HCT116 (cell line): ENCODE data around the gene PLEKHA4. TPM values are rescaled to one million over a fixed set of nuclear protein-coding genes. Genes with fewer than 3 reads are reported as not detected.
A peak's percentile ranks its signal among the peaks of the same experiment; 100 is the strongest.

Source experiments
- ATAC-seq: fragments of 200-7000 bp; cut with Tn5 transposase; 2 replicates; pipeline ENCODE4 v1.9.1; 2020; ENCODE audit warnings: mild to moderate bottlenecking, moderate library complexity
- BruUV-seq: library from RNA; stranded (reverse); fragments of 400-500 nt; replicated peaks from 2 replicates; lab custom pipeline; 2021; lab: Mats Ljungman, UMichigan
- CTCF ChIA-PET: fragments of 300-600 bp; sonication (Branson Sonifier 250); formaldehyde crosslinking; loops from one replicate; lab custom pipeline; 2021; ENCODE audit warnings: antibody characterized with exemption; lab: Charles Lee
- POLR2A ChIA-PET: fragments of 300-600, 350-600 bp; sonication (Branson Sonifier 250); formaldehyde crosslinking; loops from one replicate; lab custom pipeline; 2021; ENCODE audit warnings: antibody characterized with exemption; lab: Charles Lee
- RAD21 ChIA-PET, 2 experiments: fragments of 300-600 bp; sonication (Branson Sonifier 250); formaldehyde crosslinking; loops; one replicate each; lab custom pipeline; 2023; ENCODE audit warnings: low total read pairs in 2 of 2; ENCODE audit not compliant: uncharacterized antibody in 2 of 2, unreplicated experiment in 2 of 2, low non-redundant PET in 1 of 2; lab: Charles Lee
- DNase-seq: peaks from one replicate; pipeline ENCODE4 v3.0.0-alpha.2; 2010; ENCODE audit warnings: low read depth, low spot score
- H2AFZ ChIP-seq: fragments of 200-600 bp; shearing (Covaris generic), sonication (generic); 2 replicates; pipeline ENCODE4 v1.6.1; 2017; ENCODE audit warnings: low read depth, mixed run types, mixed read lengths, antibody characterized with exemption, low read length; ENCODE audit not compliant: poor library complexity, severe bottlenecking
- H3K27ac ChIP-seq: 2 replicates; pipeline ENCODE4 v1.5.1; 2012; ENCODE audit warnings: low read depth, low read length
- H3K27me3 ChIP-seq: fragments of 200-600 bp; sonication (generic); 2 replicates; pipeline ENCODE4 v1.6.1; 2016; ENCODE audit warnings: mixed run types, low read length, mixed read lengths; ENCODE audit not compliant: insufficient read depth
- H3K36me3 ChIP-seq, 2 experiments: fragments of 200-500 bp in 1 of 2; fragments of 200-600 bp in 1 of 2; sonication (Bioruptor generic) in 1 of 2; sonication (generic) in 1 of 2; 2 replicates each; pipeline versions ENCODE4 v1.5.1 to v1.6.1; 2014 to 2016; ENCODE audit warnings: low read length in 2 of 2, inconsistent platforms in 1 of 2, mixed read lengths in 1 of 2, mixed run types in 1 of 2; ENCODE audit not compliant: insufficient read depth in 2 of 2, control insufficient read depth in 1 of 2
- H3K4me1 ChIP-seq, 2 experiments: fragments of 200-600 bp in 1 of 2; sonication (generic) in 1 of 2; 2 replicates each; pipeline versions ENCODE4 v1.5.1 to v1.6.1; 2012 to 2017; ENCODE audit warnings: low read length in 2 of 2, inconsistent platforms in 1 of 2, mild to moderate bottlenecking in 1 of 2, mixed read lengths in 1 of 2, mixed run types in 1 of 2, moderate library complexity in 1 of 2; ENCODE audit not compliant: insufficient read depth in 2 of 2, control insufficient read depth in 1 of 2
- H3K4me2 ChIP-seq: fragments of 200-600 bp; sonication (generic); 2 replicates; pipeline ENCODE4 v1.6.1; 2017; ENCODE audit warnings: mixed run types, low read length, mixed read lengths
- H3K4me3 ChIP-seq, 2 experiments: fragments of 200-600 bp in 1 of 2; sonication (generic) in 1 of 2; replicated peaks in 1 of 2; 2 replicates each; pipeline ENCODE4 v1.5.1; 2011 to 2016; ENCODE audit warnings: low read length in 2 of 2, control low read depth in 1 of 2, low read depth in 1 of 2, mild to moderate bottlenecking in 1 of 2, mixed read lengths in 1 of 2, mixed run types in 1 of 2
- H3K79me2 ChIP-seq: fragments of 200-600 bp; sonication (generic); 2 replicates; pipeline ENCODE4 v1.6.1; 2017; ENCODE audit warnings: mild to moderate bottlenecking, mixed run types, low read length, moderate library complexity, mixed read lengths; ENCODE audit not compliant: insufficient read depth
- H3K9ac ChIP-seq: fragments of 200-600 bp; sonication (generic); 2 replicates; pipeline ENCODE4 v1.6.1; 2016; ENCODE audit warnings: low read length, mixed read lengths
- H3K9me2 ChIP-seq: fragments of 200-600 bp; sonication (generic), shearing (Covaris generic); 2 replicates; pipeline ENCODE4 v1.6.1; 2017; ENCODE audit warnings: mixed run types, mild to moderate bottlenecking, moderate library complexity; ENCODE audit not compliant: insufficient read depth
- H3K9me3 ChIP-seq, 2 experiments: fragments of 200-500 bp in 1 of 2; fragments of 200-600 bp in 1 of 2; sonication (Bioruptor generic) in 1 of 2; sonication (generic) in 1 of 2; 2 replicates each; pipeline ENCODE4 v1.6.1; 2014 to 2017; ENCODE audit warnings: low read length in 2 of 2, mixed read lengths in 2 of 2, inconsistent platforms in 1 of 2, low read depth in 1 of 2, mild to moderate bottlenecking in 1 of 2, mixed run types in 1 of 2, moderate library complexity in 1 of 2; ENCODE audit not compliant: control insufficient read depth in 1 of 2, insufficient read depth in 1 of 2
- H4K20me1 ChIP-seq: fragments of 200-600 bp; sonication (generic), shearing (Covaris generic); 2 replicates; pipeline ENCODE4 v1.6.1; 2017; ENCODE audit warnings: mixed run types, mild to moderate bottlenecking, moderate library complexity; ENCODE audit not compliant: insufficient read depth
- CBX3 ChIP-seq: IDR thresholded peaks from 2 replicates; pipeline ENCODE4 v1.6.1; 2012; ENCODE audit warnings: low read depth
- CEBPB ChIP-seq: IDR thresholded peaks from 2 replicates; pipeline ENCODE4 v1.6.1; 2012; ENCODE audit warnings: low read depth
- ELF1 ChIP-seq: IDR thresholded peaks from 2 replicates; pipeline ENCODE4 v1.6.1; 2012; ENCODE audit warnings: low read depth, borderline replicate concordance
- EZH2 ChIP-seq: fragments of 200-600 bp; sonication (generic); IDR thresholded peaks from 2 replicates; pipeline ENCODE4 v1.6.1; 2017; ENCODE audit warnings: antibody characterized with exemption, mixed run types
- FOSL1 ChIP-seq: IDR thresholded peaks from 2 replicates; pipeline ENCODE4 v1.6.1; 2012; ENCODE audit warnings: low read depth
- POLR2AphosphoS5 ChIP-seq: IDR thresholded peaks from 2 replicates; pipeline ENCODE4 v1.6.1; 2011; ENCODE audit warnings: mild to moderate bottlenecking, low read depth, low read length, moderate library complexity
- SIN3A ChIP-seq: IDR thresholded peaks from 2 replicates; pipeline ENCODE4 v1.6.1; 2012; ENCODE audit warnings: low read depth
- SP1 ChIP-seq: IDR thresholded peaks from 2 replicates; pipeline ENCODE4 v1.6.1; 2012; ENCODE audit warnings: low read depth
- ZNF274 ChIP-seq: fragments of 200-500 bp; sonication (Bioruptor generic); IDR thresholded peaks from 2 replicates; pipeline ENCODE4 v1.6.1; 2014; ENCODE audit warnings: mild to moderate bottlenecking, low read depth, low read length, inconsistent platforms
- intact Hi-C: fragments of 100-400 bp; cut with micrococcal nuclease; formaldehyde crosslinking; loops from 2 replicates; pipeline ENCODE4 v1.10.0; 2022
- total RNA-seq: library from RNA; stranded (reverse); gene quantifications from one replicate; pipeline ENCODE4 v1.2.1, GENCODE V29; 2021; ENCODE audit not compliant: unreplicated experiment
- TF ChIP-seq, protein P1 (sequence below): IDR thresholded peaks from 2 replicates; pipeline ENCODE4 v1.6.1; 2012
- TF ChIP-seq, protein P2 (sequence below): IDR thresholded peaks from 2 replicates; pipeline ENCODE4 v1.6.1; 2012
- TF ChIP-seq, protein P3 (sequence below): IDR thresholded peaks from 2 replicates; pipeline ENCODE4 v1.6.1; 2012; ENCODE audit warnings: low read depth
- TF ChIP-seq, protein P4 (sequence below), 3 experiments: fragments of 200-600 bp in 1 of 3; sonication (generic) in 1 of 3; IDR thresholded peaks in 2 of 3; conservative IDR thresholded peaks in 1 of 3; 2 replicates each; pipeline ENCODE4 v1.5.1; 2012 to 2017; ENCODE audit warnings: low read depth in 2 of 3, low read length in 2 of 3, antibody characterized with exemption in 1 of 3, borderline replicate concordance in 1 of 3, control low read depth in 1 of 3, mild to moderate bottlenecking in 1 of 3, mixed read lengths in 1 of 3, mixed run types in 1 of 3, moderate library complexity in 1 of 3; ENCODE audit not compliant: insufficient read depth in 1 of 3
- TF ChIP-seq, protein P5 (sequence below): IDR thresholded peaks from 2 replicates; pipeline ENCODE4 v1.6.1; 2011; ENCODE audit warnings: mild to moderate bottlenecking, low read length, moderate library complexity; ENCODE audit not compliant: insufficient replicate concordance; ENCODE audit errors: extremely low read depth

PLEKHA4 gene
- total RNA-seq, 1 experiment from 2014 or later, result 20.4 TPM

DNA sequence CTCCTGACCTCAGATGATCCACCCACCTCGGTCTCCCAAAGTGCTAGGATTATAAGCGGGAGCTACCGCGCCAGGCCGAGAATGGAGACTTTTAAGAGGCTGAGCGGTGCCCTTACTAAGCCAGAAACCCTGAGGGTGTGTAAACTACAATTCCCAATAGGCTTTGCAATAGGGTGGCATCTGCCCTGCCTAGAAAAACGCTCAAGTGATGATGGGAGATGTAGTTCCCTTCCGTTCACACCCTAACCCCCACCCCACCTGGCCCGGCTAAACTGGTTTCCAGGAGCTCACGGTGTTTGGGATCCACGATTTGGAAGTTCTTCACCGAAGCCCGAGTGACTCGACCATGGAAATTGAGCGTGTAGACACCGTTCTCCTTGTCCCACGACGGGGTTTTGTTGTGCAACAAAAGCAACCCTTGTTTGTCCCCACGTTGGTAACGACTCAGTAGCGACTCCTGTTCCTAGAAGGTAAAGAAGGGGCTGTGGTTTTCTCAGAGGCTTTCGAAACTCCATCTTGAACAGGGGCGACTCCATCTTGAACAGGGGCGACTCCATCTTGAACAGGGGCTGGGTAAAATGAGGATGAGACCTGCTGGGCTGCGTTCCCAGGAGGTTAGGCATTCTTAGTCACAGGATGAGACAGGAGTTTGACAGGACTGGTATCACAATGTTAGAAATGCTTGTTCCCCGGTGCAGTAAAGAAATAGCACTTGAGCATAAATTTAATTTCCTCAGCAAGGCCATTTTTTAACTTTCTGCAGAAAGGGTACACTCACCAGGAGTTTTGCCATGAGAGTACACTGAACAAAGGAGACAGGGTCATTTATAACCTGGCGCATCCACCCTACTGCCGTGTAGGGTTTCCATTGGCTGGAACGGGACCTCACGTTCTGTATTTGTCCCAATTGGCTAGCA, 13.6 kb upstream of the PLEKHA4 start:
- Histone ChIP-seq H3K79me2 (no peaks in the 10 kb centered on the region), H2AFZ (no peak overlapping the region), H3K4me1 (no peaks in the 10 kb centered on the region), H4K20me1 (no peaks in the 10 kb centered on the region), H3K27ac (no peak overlapping the region), H3K4me3 (no peak overlapping the region), H3K27me3 (no peaks in the 10 kb centered on the region), H3K36me3 (no peaks in the 10 kb centered on the region), H3K9me3 (no peaks in the 10 kb centered on the region), H3K9ac (no peak overlapping the region), H3K9me2 (no peaks in the 10 kb centered on the region), H3K4me2 (no peak overlapping the region)
- POLR2A ChIA-PET, result interaction anchor here (0.7 to 2.1 kb wide), 2 partner anchors 10 to 735 kb away, joined by 4 to 8 read pairs; partner anchors contain the start of gene PPP1R15A
- RAD21 ChIA-PET, result no interaction called here
- CTCF ChIA-PET, result no interaction called here
- ATAC-seq, result peak; percentile 88
- no peak for DNase-seq
- TF ChIP-seq FOSL1 (no peak), POLR2AphosphoS5 (no peak), SP1 (no peak), SIN3A (no peak), ZNF274 (no peak), CEBPB (no peak), CBX3 (no peak), EZH2 (no peak), ELF1 (no peak)
- TF ChIP-seq, protein P1, sequence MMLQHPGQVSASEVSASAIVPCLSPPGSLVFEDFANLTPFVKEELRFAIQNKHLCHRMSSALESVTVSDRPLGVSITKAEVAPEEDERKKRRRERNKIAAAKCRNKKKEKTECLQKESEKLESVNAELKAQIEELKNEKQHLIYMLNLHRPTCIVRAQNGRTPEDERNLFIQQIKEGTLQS, result no peak
- TF ChIP-seq, protein P2, sequence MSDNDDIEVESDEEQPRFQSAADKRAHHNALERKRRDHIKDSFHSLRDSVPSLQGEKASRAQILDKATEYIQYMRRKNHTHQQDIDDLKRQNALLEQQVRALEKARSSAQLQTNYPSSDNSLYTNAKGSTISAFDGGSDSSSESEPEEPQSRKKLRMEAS, result no peak
- TF ChIP-seq, protein P3, sequence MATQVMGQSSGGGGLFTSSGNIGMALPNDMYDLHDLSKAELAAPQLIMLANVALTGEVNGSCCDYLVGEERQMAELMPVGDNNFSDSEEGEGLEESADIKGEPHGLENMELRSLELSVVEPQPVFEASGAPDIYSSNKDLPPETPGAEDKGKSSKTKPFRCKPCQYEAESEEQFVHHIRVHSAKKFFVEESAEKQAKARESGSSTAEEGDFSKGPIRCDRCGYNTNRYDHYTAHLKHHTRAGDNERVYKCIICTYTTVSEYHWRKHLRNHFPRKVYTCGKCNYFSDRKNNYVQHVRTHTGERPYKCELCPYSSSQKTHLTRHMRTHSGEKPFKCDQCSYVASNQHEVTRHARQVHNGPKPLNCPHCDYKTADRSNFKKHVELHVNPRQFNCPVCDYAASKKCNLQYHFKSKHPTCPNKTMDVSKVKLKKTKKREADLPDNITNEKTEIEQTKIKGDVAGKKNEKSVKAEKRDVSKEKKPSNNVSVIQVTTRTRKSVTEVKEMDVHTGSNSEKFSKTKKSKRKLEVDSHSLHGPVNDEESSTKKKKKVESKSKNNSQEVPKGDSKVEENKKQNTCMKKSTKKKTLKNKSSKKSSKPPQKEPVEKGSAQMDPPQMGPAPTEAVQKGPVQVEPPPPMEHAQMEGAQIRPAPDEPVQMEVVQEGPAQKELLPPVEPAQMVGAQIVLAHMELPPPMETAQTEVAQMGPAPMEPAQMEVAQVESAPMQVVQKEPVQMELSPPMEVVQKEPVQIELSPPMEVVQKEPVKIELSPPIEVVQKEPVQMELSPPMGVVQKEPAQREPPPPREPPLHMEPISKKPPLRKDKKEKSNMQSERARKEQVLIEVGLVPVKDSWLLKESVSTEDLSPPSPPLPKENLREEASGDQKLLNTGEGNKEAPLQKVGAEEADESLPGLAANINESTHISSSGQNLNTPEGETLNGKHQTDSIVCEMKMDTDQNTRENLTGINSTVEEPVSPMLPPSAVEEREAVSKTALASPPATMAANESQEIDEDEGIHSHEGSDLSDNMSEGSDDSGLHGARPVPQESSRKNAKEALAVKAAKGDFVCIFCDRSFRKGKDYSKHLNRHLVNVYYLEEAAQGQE, result no peak
- TF ChIP-seq, protein P4, sequence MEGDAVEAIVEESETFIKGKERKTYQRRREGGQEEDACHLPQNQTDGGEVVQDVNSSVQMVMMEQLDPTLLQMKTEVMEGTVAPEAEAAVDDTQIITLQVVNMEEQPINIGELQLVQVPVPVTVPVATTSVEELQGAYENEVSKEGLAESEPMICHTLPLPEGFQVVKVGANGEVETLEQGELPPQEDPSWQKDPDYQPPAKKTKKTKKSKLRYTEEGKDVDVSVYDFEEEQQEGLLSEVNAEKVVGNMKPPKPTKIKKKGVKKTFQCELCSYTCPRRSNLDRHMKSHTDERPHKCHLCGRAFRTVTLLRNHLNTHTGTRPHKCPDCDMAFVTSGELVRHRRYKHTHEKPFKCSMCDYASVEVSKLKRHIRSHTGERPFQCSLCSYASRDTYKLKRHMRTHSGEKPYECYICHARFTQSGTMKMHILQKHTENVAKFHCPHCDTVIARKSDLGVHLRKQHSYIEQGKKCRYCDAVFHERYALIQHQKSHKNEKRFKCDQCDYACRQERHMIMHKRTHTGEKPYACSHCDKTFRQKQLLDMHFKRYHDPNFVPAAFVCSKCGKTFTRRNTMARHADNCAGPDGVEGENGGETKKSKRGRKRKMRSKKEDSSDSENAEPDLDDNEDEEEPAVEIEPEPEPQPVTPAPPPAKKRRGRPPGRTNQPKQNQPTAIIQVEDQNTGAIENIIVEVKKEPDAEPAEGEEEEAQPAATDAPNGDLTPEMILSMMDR (IDR thresholded peaks at IDR 0.05 in 2 of 3, conservative IDR thresholded peaks at IDR 0.05 in 1 of 3; ENCODE audit: borderline replicate concordance in 1 of 3, insufficient read depth in 1 of 3, low read depth in 2 of 3, low read length in 2 of 3), result no peak
- TF ChIP-seq, protein P5, sequence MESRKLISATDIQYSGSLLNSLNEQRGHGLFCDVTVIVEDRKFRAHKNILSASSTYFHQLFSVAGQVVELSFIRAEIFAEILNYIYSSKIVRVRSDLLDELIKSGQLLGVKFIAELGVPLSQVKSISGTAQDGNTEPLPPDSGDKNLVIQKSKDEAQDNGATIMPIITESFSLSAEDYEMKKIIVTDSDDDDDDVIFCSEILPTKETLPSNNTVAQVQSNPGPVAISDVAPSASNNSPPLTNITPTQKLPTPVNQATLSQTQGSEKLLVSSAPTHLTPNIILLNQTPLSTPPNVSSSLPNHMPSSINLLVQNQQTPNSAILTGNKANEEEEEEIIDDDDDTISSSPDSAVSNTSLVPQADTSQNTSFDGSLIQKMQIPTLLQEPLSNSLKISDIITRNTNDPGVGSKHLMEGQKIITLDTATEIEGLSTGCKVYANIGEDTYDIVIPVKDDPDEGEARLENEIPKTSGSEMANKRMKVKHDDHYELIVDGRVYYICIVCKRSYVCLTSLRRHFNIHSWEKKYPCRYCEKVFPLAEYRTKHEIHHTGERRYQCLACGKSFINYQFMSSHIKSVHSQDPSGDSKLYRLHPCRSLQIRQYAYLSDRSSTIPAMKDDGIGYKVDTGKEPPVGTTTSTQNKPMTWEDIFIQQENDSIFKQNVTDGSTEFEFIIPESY, result no peak
- no TSS peak for BruUV-seq
- intact Hi-C loops, result no loop called here
